H9 (cell line): Measurements from ENCODE around the gene ATP5PO. TPM values are rescaled to one million over a fixed set of nuclear protein-coding genes. Genes with fewer than 3 reads are reported as not detected.

Experiments
- DNase-seq: peaks from one replicate; pipeline ENCODE4 v3.0.0-alpha.2; 2017
- H2AFZ ChIP-seq: one replicate; pipeline ENCODE4 v1.6.1; 2013; ENCODE audit warnings: mild to moderate bottlenecking, low read length, control low read depth, moderate library complexity
- H2AK5ac ChIP-seq: 2 replicates; pipeline ENCODE4 v1.6.1; 2013; ENCODE audit warnings: low read length, control low read depth, mixed read lengths; ENCODE audit not compliant: insufficient read length
- H2BK120ac ChIP-seq: one replicate; pipeline ENCODE4 v1.6.1; 2013; ENCODE audit warnings: low read depth, mild to moderate bottlenecking, low read length, control low read depth, inconsistent platforms; ENCODE audit not compliant: poor library complexity, severe bottlenecking
- H2BK12ac ChIP-seq: 2 replicates; pipeline ENCODE4 v1.6.1; 2013; ENCODE audit warnings: low read length, control low read depth, mixed read lengths, low read depth; ENCODE audit not compliant: insufficient read length
- H2BK15ac ChIP-seq: 2 replicates; pipeline ENCODE4 v1.6.1; 2013; ENCODE audit warnings: low read depth, low read length, control low read depth
- H2BK20ac ChIP-seq: one replicate; pipeline ENCODE4 v1.6.1; 2013; ENCODE audit warnings: low read depth, mild to moderate bottlenecking, low read length, control low read depth, inconsistent platforms; ENCODE audit not compliant: poor library complexity, severe bottlenecking
- H2BK5ac ChIP-seq: 2 replicates; pipeline ENCODE4 v1.6.1; 2013; ENCODE audit warnings: low read length, control low read depth, mixed read lengths; ENCODE audit not compliant: insufficient read length
- H3K14ac ChIP-seq: 2 replicates; pipeline ENCODE4 v1.6.1; 2013; ENCODE audit warnings: low read length, control low read depth; ENCODE audit not compliant: insufficient read depth
- H3K18ac ChIP-seq: 2 replicates; pipeline ENCODE4 v1.6.1; 2013; ENCODE audit warnings: low read depth, mild to moderate bottlenecking, mixed read lengths, low read length, control low read depth; ENCODE audit not compliant: insufficient read length
- H3K23ac ChIP-seq: 2 replicates; pipeline ENCODE4 v1.6.1; 2013; ENCODE audit warnings: low read length, control low read depth, mixed read lengths, low read depth; ENCODE audit not compliant: insufficient read length
- H3K23me2 ChIP-seq: 2 replicates; pipeline ENCODE4 v1.6.1; 2013; ENCODE audit warnings: low read depth, mild to moderate bottlenecking, mixed read lengths, low read length, control low read depth; ENCODE audit not compliant: insufficient read length, poor library complexity, severe bottlenecking
- H3K27ac ChIP-seq: 2 replicates; pipeline ENCODE4 v1.5.1; 2013; ENCODE audit warnings: low read length, control low read depth, mixed read lengths, low read depth; ENCODE audit not compliant: insufficient read length
- H3K27me3 ChIP-seq: 2 replicates; pipeline ENCODE4 v1.6.1; 2013; ENCODE audit warnings: low read length, control low read depth, inconsistent platforms; ENCODE audit not compliant: insufficient read depth
- H3K4ac ChIP-seq: 2 replicates; pipeline ENCODE4 v1.6.1; 2013; ENCODE audit warnings: low read depth, mild to moderate bottlenecking, control low read depth, inconsistent platforms, low read length, moderate library complexity
- H3K4me1 ChIP-seq: 2 replicates; pipeline ENCODE4 v1.6.1; 2013; ENCODE audit warnings: low read length, control low read depth, inconsistent platforms; ENCODE audit not compliant: insufficient read depth
- H3K4me2 ChIP-seq: 2 replicates; pipeline ENCODE4 v1.6.1; 2013; ENCODE audit warnings: low read length, control low read depth, mixed read lengths; ENCODE audit not compliant: insufficient read length, insufficient read depth
- H3K56ac ChIP-seq: 2 replicates; pipeline ENCODE4 v1.6.1; 2013; ENCODE audit warnings: low read depth, mild to moderate bottlenecking, mixed read lengths, low read length, control low read depth; ENCODE audit not compliant: insufficient read length
- H3K79me1 ChIP-seq: 2 replicates; pipeline ENCODE4 v1.6.1; 2013; ENCODE audit warnings: low read depth, mild to moderate bottlenecking, moderate library complexity, low read length, control low read depth, inconsistent platforms; ENCODE audit not compliant: insufficient read depth, poor library complexity, severe bottlenecking
- H3K79me2 ChIP-seq: 2 replicates; pipeline ENCODE4 v1.6.1; 2013; ENCODE audit warnings: low read length, control low read depth, inconsistent platforms; ENCODE audit not compliant: insufficient read depth
- H3K9ac ChIP-seq: 2 replicates; pipeline ENCODE4 v1.6.1; 2013; ENCODE audit warnings: low read length, control low read depth, mixed read lengths; ENCODE audit not compliant: insufficient read length; ENCODE audit errors: extremely low read depth
- H3K9me3 ChIP-seq: one replicate; pipeline ENCODE4 v1.6.1; 2013; ENCODE audit warnings: low read depth, low read length, inconsistent platforms; ENCODE audit not compliant: control insufficient read depth
- H3T11ph ChIP-seq: one replicate; pipeline ENCODE4 v1.6.1; 2013; ENCODE audit warnings: mild to moderate bottlenecking, low read length, control low read depth, inconsistent platforms
- H4K20me1 ChIP-seq: one replicate; pipeline ENCODE4 v1.6.1; 2013; ENCODE audit not compliant: control insufficient read depth, insufficient read length, insufficient read depth
- H4K5ac ChIP-seq: 2 replicates; pipeline ENCODE4 v1.6.1; 2013; ENCODE audit warnings: low read depth, mild to moderate bottlenecking, mixed read lengths, low read length, control low read depth; ENCODE audit not compliant: insufficient read length
- H4K8ac ChIP-seq: replicated peaks from 2 replicates; pipeline ENCODE4 v1.6.1; 2013; ENCODE audit warnings: low read length, control low read depth, mixed read lengths, low read depth; ENCODE audit not compliant: insufficient read length
- H4K91ac ChIP-seq: 2 replicates; pipeline ENCODE4 v1.6.1; 2013; ENCODE audit warnings: low read depth, mild to moderate bottlenecking, moderate library complexity, mixed read lengths, low read length, control low read depth; ENCODE audit not compliant: insufficient read length
- H3K27ac Mint-ChIP-seq, 3 experiments: 2 replicates in 2 of 3; 3 replicates in 1 of 3; pipeline ENCODE4 v1.8.0; 2020 to 2021; ENCODE audit warnings: mixed read lengths in 3 of 3, mild to moderate bottlenecking in 1 of 3, moderate library complexity in 1 of 3
- H3K27me3 Mint-ChIP-seq: 2 replicates; pipeline ENCODE4 v1.8.0; 2021; ENCODE audit warnings: low read depth, mild to moderate bottlenecking, moderate library complexity, mixed read lengths
- H3K36me3 Mint-ChIP-seq, 3 experiments: 2 replicates in 2 of 3; 3 replicates in 1 of 3; pipeline ENCODE4 v1.8.0; 2020 to 2021; ENCODE audit warnings: low read depth in 3 of 3, mixed read lengths in 3 of 3; ENCODE audit not compliant: insufficient read depth in 1 of 3
- H3K4me1 Mint-ChIP-seq, 2 experiments: 2 replicates each; pipeline ENCODE4 v1.8.0; 2020; ENCODE audit warnings: mixed read lengths in 2 of 2
- H3K4me3 Mint-ChIP-seq, 2 experiments: 2 replicates in 1 of 2; 3 replicates in 1 of 2; pipeline ENCODE4 v1.8.0; 2020 to 2021; ENCODE audit warnings: mild to moderate bottlenecking in 2 of 2, mixed read lengths in 2 of 2, moderate library complexity in 1 of 2
- H3K9me3 Mint-ChIP-seq, 2 experiments: 2 replicates in 1 of 2; 3 replicates in 1 of 2; pipeline ENCODE4 v1.8.0; 2020; ENCODE audit warnings: mild to moderate bottlenecking in 2 of 2, mixed read lengths in 2 of 2, moderate library complexity in 1 of 2
- CTCF ChIP-seq: fragments of 200-600 bp; sonication (generic); conservative IDR thresholded peaks from 3 replicates; pipeline ENCODE4 v1.8.0; 2021; ENCODE audit warnings: antibody characterized with exemption, mild to moderate bottlenecking
- WGBS: extraction: QIAGEN DNeasy Blood & Tissue Kit; methylation state at CpG from one replicate; pipeline ENCODE4 v1.1.7; 2013; ENCODE audit warnings: missing lambda C conversion rate, low lambda C conversion rate, mixed read lengths; ENCODE audit not compliant: insufficient read length; ENCODE audit errors: extremely low coverage; 5-methylcytosine and 5-hydroxymethylcytosine counted together
- total RNA-seq: library from RNA; stranded (reverse); gene quantifications from 2 replicates; pipeline ENCODE4 v1.2.1, GENCODE V29; 2021

ATP5PO gene
- total RNA-seq, 1 experiment from 2014 or later: 275 TPM

GRCh38 chr21:33937146-33937545, 21.5 kb upstream of the ATP5PO start:
- H3K27ac Mint-ChIP-seq: peak overlapping the region in 2 of 3 experiments; percentile 28 to 51; a peak in 1 of 7 replicates
- no peak overlapping the region for H2AFZ ChIP-seq
- peaks cover 1% of the 10 kb centered on the region; the same call in 1 of the 2 replicates for H3K79me2 ChIP-seq
- WGBS: no CpG with 5 or more reads among the region's 4 CpGs
- peaks cover 4% of the 10 kb centered on the region; the same call in 1 of the 2 replicates for H3K4me1 ChIP-seq
- no peak overlapping the region for H3K4me3 Mint-ChIP-seq
- H2BK120ac ChIP-seq: no peak overlapping the region
- no peak overlapping the region for H3K23ac ChIP-seq
- no peaks in the 10 kb centered on the region for H3K9me3 ChIP-seq
- no peak overlapping the region for H3K18ac ChIP-seq
- H3T11ph ChIP-seq: no peak overlapping the region
- H2BK15ac ChIP-seq: no peak overlapping the region
- H4K8ac ChIP-seq: no peak overlapping the region
- peaks cover 2% of the 10 kb centered on the region for H3K79me1 ChIP-seq
- H2BK12ac ChIP-seq: no peak overlapping the region
- no peak overlapping the region for H3K14ac ChIP-seq
- TF ChIP-seq CTCF: no peak
- H4K5ac ChIP-seq: no peak overlapping the region
- peaks cover under 1% of the 10 kb centered on the region in 2 experiments; a peak in 2 of 5 replicates for H3K9me3 Mint-ChIP-seq
- no peak overlapping the region for H3K4me2 ChIP-seq
- peaks cover 16 to 21% of the 10 kb centered on the region in 2 experiments for H3K4me1 Mint-ChIP-seq
- H3K23me2 ChIP-seq: peaks cover 2% of the 10 kb centered on the region
- H3K9ac ChIP-seq: no peak overlapping the region
- H3K27me3 ChIP-seq: no peaks in the 10 kb centered on the region
- H3K27me3 Mint-ChIP-seq: no peaks in the 10 kb centered on the region
- H2BK5ac ChIP-seq: no peak overlapping the region
- no peak for DNase-seq
- H4K91ac ChIP-seq: no peak overlapping the region
- no peak overlapping the region for H3K27ac ChIP-seq
- H4K20me1 ChIP-seq: no peaks in the 10 kb centered on the region
- no peak overlapping the region for H2AK5ac ChIP-seq
- peaks cover under 1 to 16% (median 12%) of the 10 kb centered on the region in 3 experiments for H3K36me3 Mint-ChIP-seq
- H2BK20ac ChIP-seq: no peak overlapping the region
- no peak overlapping the region for H3K4ac ChIP-seq
- no peak overlapping the region for H3K56ac ChIP-seq
